H1 (cell line): ENCODE results near the gene MAGEB1.

Experiments used
- BCL11A ChIP-seq, 2 experiments: IDR thresholded peaks; one replicate each; pipeline ENCODE4 v1.6.1; 2011; ENCODE audit warnings: low read depth in 2 of 2, low read length in 2 of 2, mild to moderate bottlenecking in 2 of 2
- CREB1 ChIP-seq: IDR thresholded peaks from 2 replicates; pipeline ENCODE4 v1.6.1; 2012; ENCODE audit warnings: inconsistent platforms
- EP300 ChIP-seq, 2 experiments: IDR thresholded peaks; 1 replicate in 1 of 2; 2 replicates in 1 of 2; pipeline ENCODE4 v1.6.1; 2011 to 2012; ENCODE audit warnings: low read depth in 2 of 2, low read length in 2 of 2, mild to moderate bottlenecking in 2 of 2, borderline replicate concordance in 1 of 2, inconsistent platforms in 1 of 2, moderate library complexity in 1 of 2
- EZH2 ChIP-seq: fragments of 200-600 bp; sonication (generic); IDR thresholded peaks from 2 replicates; pipeline ENCODE4 v1.7.1; 2012; ENCODE audit warnings: low read depth, mild to moderate bottlenecking, moderate library complexity, low read length, inconsistent platforms; ENCODE audit not compliant: severe bottlenecking
- JUND ChIP-seq: IDR thresholded peaks from 2 replicates; pipeline ENCODE4 v1.6.1; 2011; ENCODE audit warnings: mild to moderate bottlenecking, improper control_type of control experiment, low read length
- POLR2A ChIP-seq, 2 experiments: IDR thresholded peaks; 1 replicate in 1 of 2; 2 replicates in 1 of 2; pipeline ENCODE4 v1.6.1; 2011; ENCODE audit warnings: low read depth in 2 of 2, low read length in 2 of 2, mild to moderate bottlenecking in 2 of 2; ENCODE audit errors: control extremely low read depth in 1 of 2
- POLR2AphosphoS5 ChIP-seq: IDR thresholded peaks from 2 replicates; pipeline ENCODE4 v1.6.1; 2011; ENCODE audit warnings: low read depth, low read length
- RFX5 ChIP-seq: IDR thresholded peaks from 2 replicates; pipeline ENCODE4 v1.6.1; 2011; ENCODE audit warnings: low read depth, low read length, improper control_type of control experiment, borderline replicate concordance
- SRF ChIP-seq: IDR thresholded peaks from 2 replicates; pipeline ENCODE4 v1.6.1; 2011; ENCODE audit warnings: mild to moderate bottlenecking, low read depth, low read length, moderate library complexity
- TBP ChIP-seq: IDR thresholded peaks from 2 replicates; pipeline ENCODE4 v1.6.1; 2011; ENCODE audit warnings: low read depth, low read length, improper control_type of control experiment
- TF ChIP-seq, protein P1 (sequence below), 3 experiments: IDR thresholded peaks; 1 replicate in 2 of 3; 2 replicates in 1 of 3; pipeline versions ENCODE4 v1.5.1 to v1.6.1; 2011; ENCODE audit warnings: low read length in 3 of 3, mild to moderate bottlenecking in 3 of 3, inconsistent platforms in 2 of 3, low read depth in 1 of 3, moderate library complexity in 1 of 3; ENCODE audit not compliant: insufficient read depth in 1 of 3; ENCODE audit errors: control extremely low read depth in 1 of 3
- TF ChIP-seq, protein P2 (sequence below): IDR thresholded peaks from 2 replicates; pipeline ENCODE4 v1.6.1; 2012; ENCODE audit warnings: inconsistent platforms

DNA sequence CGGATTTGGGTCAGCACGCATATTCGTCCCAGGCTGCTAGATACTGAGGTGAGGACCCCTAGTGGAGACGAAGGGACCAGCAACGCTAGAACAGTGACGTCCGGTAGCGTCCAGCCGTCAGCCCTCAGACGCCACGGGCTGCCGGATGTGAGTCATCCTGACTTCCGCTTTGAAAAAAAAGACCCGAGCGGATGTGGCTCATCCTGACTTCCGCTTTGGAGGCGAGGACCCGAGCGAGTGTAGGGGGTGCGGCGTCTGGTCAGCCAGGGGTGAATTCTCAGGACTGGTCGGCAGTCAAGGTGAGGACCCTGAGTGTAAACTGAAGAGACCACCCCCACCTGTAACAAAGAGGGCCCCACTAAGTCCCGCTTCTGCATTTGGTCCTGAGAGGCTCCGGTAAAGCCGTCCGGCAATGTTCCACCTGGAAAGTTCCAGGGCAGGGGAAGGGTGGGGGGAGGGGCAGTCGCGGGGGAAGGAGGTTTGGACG, 31.5 kb upstream of the MAGEB1 start, which contains the start of gene MAGEB2:
- TF ChIP-seq SRF (no peak), POLR2A (IDR thresholded peaks at IDR 0.05; ENCODE audit: control extremely low read depth in 1 of 2, low read depth in 2 of 2, low read length in 2 of 2) (no peak), TBP (no peak), BCL11A (IDR thresholded peaks at IDR 0.05; ENCODE audit: low read depth in 2 of 2, low read length in 2 of 2) (no peak), RFX5 (no peak), JUND (no peak), CREB1 (no peak), POLR2AphosphoS5 (no peak), EP300 (IDR thresholded peaks at IDR 0.05; ENCODE audit: borderline replicate concordance in 1 of 2, low read depth in 2 of 2, low read length in 2 of 2) (no peak), EZH2 (no peak)
- TF ChIP-seq, protein P1, sequence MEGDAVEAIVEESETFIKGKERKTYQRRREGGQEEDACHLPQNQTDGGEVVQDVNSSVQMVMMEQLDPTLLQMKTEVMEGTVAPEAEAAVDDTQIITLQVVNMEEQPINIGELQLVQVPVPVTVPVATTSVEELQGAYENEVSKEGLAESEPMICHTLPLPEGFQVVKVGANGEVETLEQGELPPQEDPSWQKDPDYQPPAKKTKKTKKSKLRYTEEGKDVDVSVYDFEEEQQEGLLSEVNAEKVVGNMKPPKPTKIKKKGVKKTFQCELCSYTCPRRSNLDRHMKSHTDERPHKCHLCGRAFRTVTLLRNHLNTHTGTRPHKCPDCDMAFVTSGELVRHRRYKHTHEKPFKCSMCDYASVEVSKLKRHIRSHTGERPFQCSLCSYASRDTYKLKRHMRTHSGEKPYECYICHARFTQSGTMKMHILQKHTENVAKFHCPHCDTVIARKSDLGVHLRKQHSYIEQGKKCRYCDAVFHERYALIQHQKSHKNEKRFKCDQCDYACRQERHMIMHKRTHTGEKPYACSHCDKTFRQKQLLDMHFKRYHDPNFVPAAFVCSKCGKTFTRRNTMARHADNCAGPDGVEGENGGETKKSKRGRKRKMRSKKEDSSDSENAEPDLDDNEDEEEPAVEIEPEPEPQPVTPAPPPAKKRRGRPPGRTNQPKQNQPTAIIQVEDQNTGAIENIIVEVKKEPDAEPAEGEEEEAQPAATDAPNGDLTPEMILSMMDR (IDR thresholded peaks at IDR 0.05; ENCODE audit: control extremely low read depth in 1 of 3, insufficient read depth in 1 of 3, low read depth in 1 of 3, low read length in 3 of 3): peak; percentile 4 to 42 (median 39); a peak in 2 of 4 replicates
- TF ChIP-seq, protein P2, sequence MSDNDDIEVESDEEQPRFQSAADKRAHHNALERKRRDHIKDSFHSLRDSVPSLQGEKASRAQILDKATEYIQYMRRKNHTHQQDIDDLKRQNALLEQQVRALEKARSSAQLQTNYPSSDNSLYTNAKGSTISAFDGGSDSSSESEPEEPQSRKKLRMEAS: no peak
